Suprapubic skin (tissue), 4 donors: Measurements from ENCODE around the gene ZNF804B.

Source experiments
- CTCF ChIP-seq, 2 donors: fragments of 200-600 bp in 1 of 2; fragments of 450-650 bp in 1 of 2; sonication (generic) in 1 of 2; IDR thresholded peaks; one replicate each; pipeline ENCODE4 v1.5.1; 2016 to 2019; ENCODE audit warnings: antibody characterized with exemption in 2 of 2, mild to moderate bottlenecking in 1 of 2, moderate library complexity in 1 of 2
- EP300 ChIP-seq: sonication (generic); formaldehyde crosslinking; IDR thresholded peaks from one replicate; pipeline ENCODE4 v1.6.1; 2017; ENCODE audit warnings: antibody characterized with exemption
- POLR2A ChIP-seq, 2 donors: fragments of 450-650 bp; IDR thresholded peaks; one replicate each; pipeline ENCODE4 v1.6.1; 2017; ENCODE audit warnings: antibody characterized with exemption in 2 of 2, mild to moderate bottlenecking in 2 of 2, moderate library complexity in 2 of 2
- POLR2AphosphoS5 ChIP-seq, 3 donors: sonication (generic); formaldehyde crosslinking; IDR thresholded peaks; one replicate each; pipeline ENCODE4 v1.6.1; 2017; ENCODE audit warnings: antibody characterized with exemption in 3 of 3

GRCh38 chr7:88922944-88923343, 163.4 kb downstream of the ZNF804B start:
- TF ChIP-seq EP300 (no peak), POLR2A (IDR thresholded peaks at IDR 0.05) (no peak), CTCF (IDR thresholded peaks at IDR 0.05) (no peak), POLR2AphosphoS5 (IDR thresholded peaks at IDR 0.05) (no peak)
